Ishikawa (cell line): ENCODE data around the gene FOXJ3.

ENCODE experiments used
- CEBPB ChIP-seq: IDR thresholded peaks from 2 replicates; pipeline ENCODE4 v1.6.1; 2012
- CREB1 ChIP-seq: IDR thresholded peaks from 2 replicates; pipeline ENCODE4 v1.6.1; 2012; ENCODE audit warnings: low read depth
- EGR1 ChIP-seq: IDR thresholded peaks from 2 replicates; pipeline ENCODE4 v1.6.1; 2012
- EP300 ChIP-seq: IDR thresholded peaks from 2 replicates; pipeline ENCODE4 v1.6.1; 2012; ENCODE audit warnings: borderline replicate concordance
- FOXM1 ChIP-seq: IDR thresholded peaks from 2 replicates; pipeline ENCODE4 v1.6.1; 2012; ENCODE audit warnings: low read depth, borderline replicate concordance
- NFIC ChIP-seq: IDR thresholded peaks from 2 replicates; pipeline ENCODE4 v1.6.1; 2012
- RAD21 ChIP-seq: IDR thresholded peaks from 2 replicates; pipeline ENCODE4 v1.6.1; 2012; ENCODE audit warnings: low read depth
- REST ChIP-seq: IDR thresholded peaks from 2 replicates; pipeline ENCODE4 v1.6.1; 2012; ENCODE audit warnings: low read depth, mild to moderate bottlenecking
- TAF1 ChIP-seq: IDR thresholded peaks from 2 replicates; pipeline ENCODE4 v1.6.1; 2012; ENCODE audit warnings: low read depth, mild to moderate bottlenecking
- TCF12 ChIP-seq: IDR thresholded peaks from 2 replicates; pipeline ENCODE4 v1.6.1; 2012; ENCODE audit warnings: low read depth
- TEAD4 ChIP-seq: IDR thresholded peaks from 2 replicates; pipeline ENCODE4 v1.6.1; 2012
- YY1 ChIP-seq: IDR thresholded peaks from 2 replicates; pipeline ENCODE4 v1.6.1; 2012; ENCODE audit warnings: low read depth
- ZBTB7A ChIP-seq: IDR thresholded peaks from 2 replicates; pipeline ENCODE4 v1.6.1; 2012; ENCODE audit warnings: low read depth
- TF ChIP-seq, protein P1 (sequence below): IDR thresholded peaks from 2 replicates; pipeline ENCODE4 v1.6.1; 2012
- TF ChIP-seq, protein P2 (sequence below): IDR thresholded peaks from 2 replicates; pipeline ENCODE4 v1.6.1; 2012

The FOXJ3 gene

GRCh38 chr1:42324398-42325013 lies 10.5 kb downstream of the FOXJ3 start:
- TF ChIP-seq EGR1 (no peak), EP300 (no peak), NFIC (no peak), TCF12 (no peak), RAD21 (no peak), TAF1 (no peak), TEAD4 (no peak), CEBPB (no peak), REST (no peak), FOXM1 (no peak), CREB1 (no peak), ZBTB7A (no peak), YY1 (no peak)
- TF ChIP-seq, protein P1, sequence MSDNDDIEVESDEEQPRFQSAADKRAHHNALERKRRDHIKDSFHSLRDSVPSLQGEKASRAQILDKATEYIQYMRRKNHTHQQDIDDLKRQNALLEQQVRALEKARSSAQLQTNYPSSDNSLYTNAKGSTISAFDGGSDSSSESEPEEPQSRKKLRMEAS = no peak
- TF ChIP-seq, protein P2, sequence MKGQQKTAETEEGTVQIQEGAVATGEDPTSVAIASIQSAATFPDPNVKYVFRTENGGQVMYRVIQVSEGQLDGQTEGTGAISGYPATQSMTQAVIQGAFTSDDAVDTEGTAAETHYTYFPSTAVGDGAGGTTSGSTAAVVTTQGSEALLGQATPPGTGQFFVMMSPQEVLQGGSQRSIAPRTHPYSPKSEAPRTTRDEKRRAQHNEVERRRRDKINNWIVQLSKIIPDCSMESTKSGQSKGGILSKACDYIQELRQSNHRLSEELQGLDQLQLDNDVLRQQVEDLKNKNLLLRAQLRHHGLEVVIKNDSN = no peak

- TF ChIP-seq NFIC (no peak), CREB1 (no peak)
These were observed 11.5 kb downstream of the FOXJ3 start for GRCh38 chr1:42323551-42323950.

DNA sequence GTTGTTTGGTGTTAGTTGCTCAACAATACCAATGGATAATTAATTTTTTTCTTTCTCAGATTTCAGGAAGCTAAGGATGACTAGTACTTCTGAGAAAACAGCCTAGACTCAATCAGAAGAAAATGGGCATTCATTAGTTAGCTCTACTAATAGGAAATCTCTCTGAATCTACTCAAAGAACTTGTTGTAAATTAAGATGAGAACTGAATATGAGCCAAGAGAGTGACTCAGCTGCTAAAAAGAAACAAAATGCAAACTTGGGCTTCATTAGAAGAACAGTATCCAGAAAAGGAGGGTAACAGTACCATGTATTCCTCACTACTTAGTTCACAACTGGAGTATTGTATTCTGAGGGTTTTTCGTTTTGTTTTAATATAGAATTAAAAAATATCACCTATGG lies 12.5 kb downstream of the FOXJ3 start:
- TF ChIP-seq ZBTB7A = no peak
- TF ChIP-seq REST = no peak

DNA sequence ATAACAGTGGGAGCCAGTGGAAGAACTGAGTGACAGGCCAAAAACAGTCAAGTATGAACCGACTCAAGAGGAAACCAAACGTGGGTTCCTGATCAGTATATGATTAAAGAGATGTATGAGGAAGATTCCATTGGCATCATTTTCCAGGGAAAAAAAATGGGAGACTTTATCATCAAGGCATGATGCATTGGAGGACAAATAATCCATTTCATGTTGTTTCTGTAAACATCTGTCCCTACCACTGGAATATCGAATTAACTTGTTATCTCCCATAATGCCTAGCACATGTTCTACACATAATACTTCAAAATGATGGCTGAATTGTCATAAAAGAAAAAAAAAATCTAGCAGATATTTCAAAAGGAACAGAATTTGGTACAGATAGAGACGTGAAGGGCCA lies 13.3 kb downstream of the FOXJ3 start:
- no peak for TF ChIP-seq NFIC

- TF ChIP-seq NFIC (no peak), REST (no peak), CREB1 (no peak), TEAD4 (no peak), FOXM1 (no peak), RAD21 (no peak), TAF1 (no peak), EP300 (no peak), YY1 (no peak), ZBTB7A (no peak), CEBPB (no peak), TCF12 (no peak), EGR1 (no peak)
- TF ChIP-seq, protein P1 = no peak
- TF ChIP-seq, protein P2 = no peak
These were observed 14.3 kb downstream of the FOXJ3 start for GRCh38 chr1:42320708-42321107.
